Colonic mucosa (tissue), 4 donors: ENCODE measurements around the gene CIB4. TPM values are rescaled to one million over a fixed set of nuclear protein-coding genes. Genes with fewer than 3 reads are reported as not detected.

ENCODE experiments used
- DNase-seq: peaks from one replicate; pipeline ENCODE4 v3.0.0-alpha.2; 2020
- H3K27ac ChIP-seq: fragments of 200-600 bp; one replicate; pipeline ENCODE4 v1.8.0; 2021
- H3K27me3 ChIP-seq: fragments of 200-600 bp; one replicate; pipeline ENCODE4 v1.8.0; 2021
- H3K36me3 ChIP-seq: fragments of 200-600 bp; one replicate; pipeline ENCODE4 v1.8.0; 2021
- H3K4me1 ChIP-seq: fragments of 200-600 bp; one replicate; pipeline ENCODE4 v1.8.0; 2021; ENCODE audit warnings: mild to moderate bottlenecking
- H3K4me3 ChIP-seq: fragments of 200-600 bp; one replicate; pipeline ENCODE4 v1.8.0; 2021
- H3K9ac ChIP-seq, 2 donors: one replicate each; pipeline ENCODE4 v1.7.0; 2013; ENCODE audit warnings: control low read depth in 2 of 2, low read depth in 2 of 2, low read length in 2 of 2
- H3K9me3 ChIP-seq: fragments of 200-600 bp; one replicate; pipeline ENCODE4 v1.8.0; 2021
- intact Hi-C: fragments of 100-400 bp; cut with DNase I; formaldehyde crosslinking; loops from one replicate; pipeline ENCODE4 v1.14.1; 2022
- total RNA-seq, 2 donors: library from RNA; stranded (reverse); fragmentation: NEBNext Ultra II Directional in 1 of 2; extraction: Animal tissue kit (Norgen Biotek cat#: 25700) in 1 of 2; gene quantifications; one replicate each; pipeline ENCODE4 v1.2.1, GENCODE V29; 2021
- TF ChIP-seq, protein P1 (sequence below): fragments of 200-600 bp; IDR thresholded peaks from one replicate; pipeline ENCODE4 v1.8.0; 2022; ENCODE audit warnings: antibody characterized with exemption, mild to moderate bottlenecking
- donor health status: healthy.
- donor health status: DM: no; HTN: no; CAD: no.
- donor health status: DM: no; HTN: no; CAD: no.

CIB4 gene
- total RNA-seq, 2 donors from 2014 or later, result not detected

DNA sequence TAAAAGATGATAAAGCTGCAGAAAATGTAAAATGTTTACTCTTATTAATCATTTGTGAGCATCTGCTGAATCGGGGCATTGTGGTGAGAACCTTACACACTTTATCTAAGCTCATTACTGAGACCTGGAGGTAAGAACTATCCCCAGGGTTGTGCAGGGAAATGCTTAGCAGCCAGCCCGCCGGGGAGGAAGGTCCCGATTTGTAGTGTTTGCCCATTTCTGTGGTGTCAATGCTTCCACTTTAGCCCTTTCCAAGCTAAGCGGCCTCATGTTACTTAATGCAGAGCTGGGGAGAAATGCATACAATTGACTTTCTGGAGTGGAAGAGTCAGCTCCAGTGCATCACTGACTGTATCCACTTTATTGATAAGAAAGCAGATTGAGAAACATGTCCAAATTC lies 30.5 kb upstream of the CIB4 start:
- Histone ChIP-seq H3K9me3 (no peaks in the 10 kb centered on the region), H3K27me3 (no peaks in the 10 kb centered on the region), H3K36me3 (no peaks in the 10 kb centered on the region), H3K27ac (no peak overlapping the region), H3K4me3 (no peak overlapping the region), H3K4me1 (no peaks in the 10 kb centered on the region), H3K9ac (no peak overlapping the region)
- TF ChIP-seq, protein P1, sequence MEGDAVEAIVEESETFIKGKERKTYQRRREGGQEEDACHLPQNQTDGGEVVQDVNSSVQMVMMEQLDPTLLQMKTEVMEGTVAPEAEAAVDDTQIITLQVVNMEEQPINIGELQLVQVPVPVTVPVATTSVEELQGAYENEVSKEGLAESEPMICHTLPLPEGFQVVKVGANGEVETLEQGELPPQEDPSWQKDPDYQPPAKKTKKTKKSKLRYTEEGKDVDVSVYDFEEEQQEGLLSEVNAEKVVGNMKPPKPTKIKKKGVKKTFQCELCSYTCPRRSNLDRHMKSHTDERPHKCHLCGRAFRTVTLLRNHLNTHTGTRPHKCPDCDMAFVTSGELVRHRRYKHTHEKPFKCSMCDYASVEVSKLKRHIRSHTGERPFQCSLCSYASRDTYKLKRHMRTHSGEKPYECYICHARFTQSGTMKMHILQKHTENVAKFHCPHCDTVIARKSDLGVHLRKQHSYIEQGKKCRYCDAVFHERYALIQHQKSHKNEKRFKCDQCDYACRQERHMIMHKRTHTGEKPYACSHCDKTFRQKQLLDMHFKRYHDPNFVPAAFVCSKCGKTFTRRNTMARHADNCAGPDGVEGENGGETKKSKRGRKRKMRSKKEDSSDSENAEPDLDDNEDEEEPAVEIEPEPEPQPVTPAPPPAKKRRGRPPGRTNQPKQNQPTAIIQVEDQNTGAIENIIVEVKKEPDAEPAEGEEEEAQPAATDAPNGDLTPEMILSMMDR, result no peak
- DNase-seq, result no peak
- intact Hi-C loops, result no loop called here

DNA sequence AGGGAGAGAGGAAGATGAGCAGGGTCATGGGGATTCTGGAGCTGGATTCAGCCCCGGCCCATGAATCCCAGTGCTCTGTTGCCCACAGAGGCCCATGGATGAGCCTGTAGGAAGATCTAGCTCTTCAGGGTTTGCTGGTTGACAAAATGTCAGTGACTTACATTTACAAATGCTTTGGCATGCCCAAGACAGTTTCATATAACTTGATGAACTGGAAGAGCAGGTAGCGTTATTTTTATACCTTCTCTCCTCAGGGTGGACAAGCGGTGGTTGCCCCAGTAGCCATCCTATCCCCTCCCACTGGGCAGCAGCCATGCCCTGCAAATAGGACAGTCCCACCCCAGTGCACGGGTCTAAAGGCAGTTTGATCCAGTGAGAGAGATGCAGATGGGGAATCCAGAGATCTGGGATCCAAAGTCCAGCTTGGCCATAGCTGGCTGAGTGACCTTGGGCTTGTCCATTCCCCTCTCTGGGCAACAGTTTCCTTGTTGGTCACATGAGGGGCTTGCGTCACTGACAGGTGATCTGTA lies 29.8 kb upstream of the CIB4 start:
- no peaks in the 10 kb centered on the region for H3K9me3 ChIP-seq
- TF ChIP-seq, protein P1, result no peak
- no peak for DNase-seq
- no peaks in the 10 kb centered on the region for H3K36me3 ChIP-seq
- intact Hi-C loops, result no loop called here
- H3K4me3 ChIP-seq, result no peak overlapping the region
- H3K27me3 ChIP-seq, result no peaks in the 10 kb centered on the region
- no peak overlapping the region for H3K9ac ChIP-seq
- H3K4me1 ChIP-seq, result no peaks in the 10 kb centered on the region
- H3K27ac ChIP-seq, result no peak overlapping the region

DNA sequence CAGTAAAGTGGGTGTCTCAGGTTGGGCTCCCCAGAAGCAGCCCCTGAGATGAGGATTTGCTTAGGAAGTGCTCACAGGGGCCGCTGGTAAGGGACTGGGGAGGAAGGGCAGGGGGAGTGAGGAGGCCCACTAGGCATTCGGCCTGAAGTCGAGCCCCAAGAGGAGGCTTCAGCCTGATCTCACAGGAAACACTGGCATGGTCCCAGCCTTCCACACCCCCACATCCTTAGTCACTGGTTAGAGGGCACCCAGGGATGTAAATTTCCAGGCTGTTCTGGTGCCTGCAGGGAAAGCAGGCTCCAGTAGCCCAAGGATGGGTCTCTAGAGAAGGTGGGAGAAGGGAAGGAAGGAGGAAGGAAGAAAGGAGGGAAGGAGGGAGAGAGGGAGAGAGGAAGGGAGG lies 29.0 kb upstream of the CIB4 start:
- Histone ChIP-seq H3K9ac (no peak overlapping the region), H3K36me3 (no peaks in the 10 kb centered on the region), H3K27me3 (no peaks in the 10 kb centered on the region), H3K4me1 (no peaks in the 10 kb centered on the region), H3K9me3 (no peaks in the 10 kb centered on the region), H3K27ac (no peak overlapping the region), H3K4me3 (no peak overlapping the region)
- TF ChIP-seq, protein P1, result no peak
- DNase-seq, result no peak
- intact Hi-C loops, result no loop called here

DNA sequence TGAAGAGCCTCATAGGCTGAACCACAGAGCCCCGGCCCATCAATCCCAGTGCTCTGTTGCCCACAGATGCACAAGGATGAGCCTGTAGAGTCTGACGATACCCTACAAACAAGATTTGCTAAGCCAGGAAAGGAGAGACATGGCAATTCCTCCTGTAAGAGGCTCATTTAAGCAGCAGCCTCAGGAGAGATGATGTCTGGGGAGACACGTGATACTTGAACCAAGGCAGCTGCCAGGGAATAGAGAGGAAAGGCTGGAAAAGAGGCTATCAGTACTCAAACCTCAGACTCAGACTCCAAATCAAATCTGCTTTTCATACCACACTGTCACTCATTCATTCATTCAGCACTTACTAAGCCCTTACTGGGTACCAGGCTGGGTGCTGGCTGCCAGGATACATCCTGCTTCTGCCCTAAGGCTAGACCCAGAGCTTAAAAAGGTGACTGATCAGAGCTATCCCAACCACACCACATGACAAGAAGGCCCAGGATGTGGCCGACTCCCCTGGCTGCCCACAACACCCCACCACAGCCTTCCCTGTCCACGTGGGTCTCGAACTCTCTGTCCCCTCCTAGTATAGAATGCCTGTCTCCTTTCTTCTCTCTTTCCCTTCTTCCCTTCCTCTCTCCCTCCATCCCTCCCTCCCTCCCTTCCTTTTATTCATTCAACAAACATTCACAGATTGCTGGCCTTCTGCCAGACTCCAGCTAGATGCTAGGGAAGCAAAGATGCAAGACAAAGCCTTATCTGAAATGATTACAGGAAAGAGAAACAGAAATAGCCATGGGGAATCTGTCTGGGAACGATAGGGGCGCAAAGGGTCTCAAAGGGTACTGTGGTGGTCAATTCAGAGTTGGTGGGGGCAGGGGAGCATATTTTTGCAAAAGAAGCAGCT lies 27.9 kb upstream of the CIB4 start:
- Histone ChIP-seq H3K27me3 (no peaks in the 10 kb centered on the region), H3K36me3 (no peaks in the 10 kb centered on the region), H3K4me1 (no peaks in the 10 kb centered on the region), H3K9me3 (no peaks in the 10 kb centered on the region), H3K4me3 (no peak overlapping the region), H3K9ac (no peak overlapping the region), H3K27ac (no peak overlapping the region)
- DNase-seq, result no peak
- intact Hi-C loops, result no loop called here
- TF ChIP-seq, protein P1, result no peak

DNA sequence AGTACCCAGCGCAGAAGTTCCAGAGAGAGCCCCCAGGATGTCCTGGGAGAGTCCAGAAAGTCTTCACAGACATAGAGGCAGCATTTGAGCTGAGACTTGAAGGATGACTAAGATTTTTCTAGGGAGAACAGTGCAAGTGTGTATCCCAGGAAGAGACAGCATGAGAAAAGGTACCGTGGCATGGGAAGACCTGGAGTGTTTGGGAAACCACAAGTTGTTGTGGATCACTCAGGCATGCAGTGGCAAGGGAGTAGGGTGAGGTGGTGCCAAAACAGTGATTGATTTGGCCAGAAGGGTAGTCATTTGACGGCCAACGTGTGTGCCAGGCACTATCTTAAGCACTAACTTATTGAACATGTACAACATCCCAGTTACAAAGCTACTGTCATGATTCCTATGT lies 26.9 kb upstream of the CIB4 start:
- Histone ChIP-seq H3K27ac (no peak overlapping the region), H3K27me3 (no peaks in the 10 kb centered on the region), H3K36me3 (no peaks in the 10 kb centered on the region), H3K4me3 (no peak overlapping the region), H3K4me1 (no peaks in the 10 kb centered on the region), H3K9me3 (no peaks in the 10 kb centered on the region), H3K9ac (no peak overlapping the region)
- TF ChIP-seq, protein P1, result no peak
- no peak for DNase-seq
- intact Hi-C loops, result no loop called here
